Colonic mucosa (tissue), 4 donors: ENCODE data around the gene P2RY2. TPM values are rescaled to one million over a fixed set of nuclear protein-coding genes. Genes with fewer than 3 reads are reported as not detected.

ENCODE experiments used
- DNase-seq: peaks from one replicate; pipeline ENCODE4 v3.0.0-alpha.2; 2020
- H3K27ac ChIP-seq: fragments of 200-600 bp; one replicate; pipeline ENCODE4 v1.8.0; 2021
- H3K27me3 ChIP-seq: fragments of 200-600 bp; one replicate; pipeline ENCODE4 v1.8.0; 2021
- H3K36me3 ChIP-seq: fragments of 200-600 bp; one replicate; pipeline ENCODE4 v1.8.0; 2021
- H3K4me1 ChIP-seq: fragments of 200-600 bp; one replicate; pipeline ENCODE4 v1.8.0; 2021; ENCODE audit warnings: mild to moderate bottlenecking
- H3K4me3 ChIP-seq: fragments of 200-600 bp; one replicate; pipeline ENCODE4 v1.8.0; 2021
- H3K9ac ChIP-seq, 2 donors: one replicate each; pipeline ENCODE4 v1.7.0; 2013; ENCODE audit warnings: control low read depth in 2 of 2, low read depth in 2 of 2, low read length in 2 of 2
- H3K9me3 ChIP-seq: fragments of 200-600 bp; one replicate; pipeline ENCODE4 v1.8.0; 2021
- intact Hi-C: fragments of 100-400 bp; cut with DNase I; formaldehyde crosslinking; loops from one replicate; pipeline ENCODE4 v1.14.1; 2022
- total RNA-seq, 2 donors: library from RNA; stranded (reverse); fragmentation: NEBNext Ultra II Directional in 1 of 2; extraction: Animal tissue kit (Norgen Biotek cat#: 25700) in 1 of 2; gene quantifications; one replicate each; pipeline ENCODE4 v1.2.1, GENCODE V29; 2021
- TF ChIP-seq, protein P1 (sequence below): fragments of 200-600 bp; IDR thresholded peaks from one replicate; pipeline ENCODE4 v1.8.0; 2022; ENCODE audit warnings: antibody characterized with exemption, mild to moderate bottlenecking
- donor health status: healthy.
- donor health status: DM: no; HTN: no; CAD: no.
- donor health status: DM: no; HTN: no; CAD: no.

The P2RY2 gene
- total RNA-seq, 2 donors from 2014 or later, result 17.6 to 27.4 TPM

DNA sequence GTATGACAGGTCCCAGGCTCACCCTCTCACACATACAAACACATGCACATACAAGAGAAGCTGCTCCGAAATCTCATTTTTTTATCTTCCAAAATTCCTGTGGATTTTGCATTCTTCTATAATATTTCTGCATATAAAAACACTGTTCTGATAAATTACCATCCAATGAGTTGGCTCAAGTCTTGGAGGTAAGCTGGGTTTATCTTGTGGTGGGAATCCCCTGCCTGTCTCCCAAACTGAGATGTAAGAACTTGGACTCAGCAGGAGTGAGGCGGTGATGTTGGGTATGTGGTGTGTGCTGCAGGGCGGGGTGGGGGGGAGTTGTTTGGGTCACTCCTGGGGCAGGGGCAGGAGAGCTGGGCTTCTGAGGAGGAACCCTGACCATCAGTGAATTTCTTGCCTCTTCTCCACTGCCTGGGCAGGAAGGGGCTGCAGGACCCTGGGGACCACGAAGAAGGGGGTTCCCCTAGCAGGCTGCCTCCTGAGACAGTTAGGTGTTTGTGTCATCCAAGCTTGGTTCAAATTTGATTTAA is 47.3 kb downstream of the P2RY2 start:
- DNase-seq, result no peak
- Histone ChIP-seq H3K27ac (no peak overlapping the region), H3K9me3 (no peaks in the 10 kb centered on the region), H3K4me3 (no peak overlapping the region), H3K9ac (no peak overlapping the region), H3K4me1 (no peaks in the 10 kb centered on the region), H3K36me3 (no peaks in the 10 kb centered on the region), H3K27me3 (peaks cover 7% of the 10 kb centered on the region)
- TF ChIP-seq, protein P1, sequence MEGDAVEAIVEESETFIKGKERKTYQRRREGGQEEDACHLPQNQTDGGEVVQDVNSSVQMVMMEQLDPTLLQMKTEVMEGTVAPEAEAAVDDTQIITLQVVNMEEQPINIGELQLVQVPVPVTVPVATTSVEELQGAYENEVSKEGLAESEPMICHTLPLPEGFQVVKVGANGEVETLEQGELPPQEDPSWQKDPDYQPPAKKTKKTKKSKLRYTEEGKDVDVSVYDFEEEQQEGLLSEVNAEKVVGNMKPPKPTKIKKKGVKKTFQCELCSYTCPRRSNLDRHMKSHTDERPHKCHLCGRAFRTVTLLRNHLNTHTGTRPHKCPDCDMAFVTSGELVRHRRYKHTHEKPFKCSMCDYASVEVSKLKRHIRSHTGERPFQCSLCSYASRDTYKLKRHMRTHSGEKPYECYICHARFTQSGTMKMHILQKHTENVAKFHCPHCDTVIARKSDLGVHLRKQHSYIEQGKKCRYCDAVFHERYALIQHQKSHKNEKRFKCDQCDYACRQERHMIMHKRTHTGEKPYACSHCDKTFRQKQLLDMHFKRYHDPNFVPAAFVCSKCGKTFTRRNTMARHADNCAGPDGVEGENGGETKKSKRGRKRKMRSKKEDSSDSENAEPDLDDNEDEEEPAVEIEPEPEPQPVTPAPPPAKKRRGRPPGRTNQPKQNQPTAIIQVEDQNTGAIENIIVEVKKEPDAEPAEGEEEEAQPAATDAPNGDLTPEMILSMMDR, result no peak
- intact Hi-C loops, result no loop called here

DNA sequence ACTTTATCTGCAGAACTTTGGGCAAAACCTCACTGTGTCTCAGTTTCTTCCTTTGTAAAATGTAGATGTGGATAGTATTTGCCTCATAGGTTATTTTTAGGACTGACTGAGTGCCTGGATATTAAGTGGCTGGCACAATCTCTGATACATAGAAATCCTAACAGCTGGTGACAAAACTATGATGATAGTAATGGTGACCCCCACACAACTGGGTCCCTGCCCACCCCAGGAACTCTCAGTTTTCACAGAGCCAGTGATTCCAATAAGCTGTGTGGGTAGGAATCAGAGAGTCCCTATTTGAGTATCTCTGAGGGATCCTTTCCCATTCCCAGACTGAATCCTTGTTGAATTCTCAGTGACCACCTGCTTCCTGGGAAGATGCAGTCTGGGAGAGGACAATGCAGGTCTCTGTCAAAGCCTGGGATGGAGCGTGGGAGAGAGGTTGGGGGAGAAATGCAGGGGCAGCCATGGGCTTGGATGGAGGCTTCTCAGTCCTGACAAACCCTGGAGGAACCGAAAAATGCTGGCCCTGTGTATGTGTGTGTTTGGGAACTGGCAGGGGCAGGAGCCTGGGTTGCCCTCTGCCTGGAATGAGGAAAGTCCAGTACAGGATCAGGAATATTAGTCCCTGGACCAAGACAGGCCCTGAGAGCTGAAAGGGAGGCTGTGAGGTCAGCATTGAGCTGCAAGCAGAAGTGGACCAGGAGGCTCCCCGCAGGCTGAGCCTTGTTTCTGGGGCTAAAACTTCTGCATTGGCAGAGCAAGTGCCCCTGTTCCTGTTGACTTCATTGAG is 48.0 kb downstream of the P2RY2 start:
- no peaks in the 10 kb centered on the region for H3K4me1 ChIP-seq
- intact Hi-C loops, result no loop called here
- DNase-seq, result no peak
- peaks cover 7% of the 10 kb centered on the region for H3K27me3 ChIP-seq
- no peaks in the 10 kb centered on the region for H3K36me3 ChIP-seq
- H3K4me3 ChIP-seq, result no peak overlapping the region
- H3K9me3 ChIP-seq, result no peaks in the 10 kb centered on the region
- H3K9ac ChIP-seq, result no peak overlapping the region
- TF ChIP-seq, protein P1, result no peak
- H3K27ac ChIP-seq, result no peak overlapping the region

DNA sequence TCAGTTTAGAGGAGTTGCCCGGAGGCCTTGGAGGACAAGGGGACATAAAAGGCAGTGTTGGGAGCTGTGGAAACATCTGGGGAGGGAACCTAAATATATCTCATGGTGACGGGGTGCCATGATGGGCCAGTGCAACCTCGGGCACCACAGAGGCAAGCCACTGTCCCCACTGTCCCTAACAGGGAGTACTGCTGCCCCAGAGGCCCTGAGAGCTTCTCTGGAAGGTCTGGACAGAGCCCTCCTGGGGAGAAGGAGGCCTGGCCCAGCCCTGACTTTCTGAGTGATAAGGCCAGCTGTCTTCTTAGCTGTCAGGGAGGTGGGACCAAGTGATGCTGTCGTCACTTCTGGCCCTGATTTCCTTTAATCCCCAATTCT is 48.6 kb downstream of the P2RY2 start:
- no peaks in the 10 kb centered on the region for H3K9me3 ChIP-seq
- no peaks in the 10 kb centered on the region for H3K36me3 ChIP-seq
- no peak for DNase-seq
- no peak overlapping the region for H3K4me3 ChIP-seq
- intact Hi-C loops, result no loop called here
- TF ChIP-seq, protein P1, result no peak
- H3K27ac ChIP-seq, result no peak overlapping the region
- H3K27me3 ChIP-seq, result peaks cover 7% of the 10 kb centered on the region
- no peaks in the 10 kb centered on the region for H3K4me1 ChIP-seq
- H3K9ac ChIP-seq, result no peak overlapping the region

DNA sequence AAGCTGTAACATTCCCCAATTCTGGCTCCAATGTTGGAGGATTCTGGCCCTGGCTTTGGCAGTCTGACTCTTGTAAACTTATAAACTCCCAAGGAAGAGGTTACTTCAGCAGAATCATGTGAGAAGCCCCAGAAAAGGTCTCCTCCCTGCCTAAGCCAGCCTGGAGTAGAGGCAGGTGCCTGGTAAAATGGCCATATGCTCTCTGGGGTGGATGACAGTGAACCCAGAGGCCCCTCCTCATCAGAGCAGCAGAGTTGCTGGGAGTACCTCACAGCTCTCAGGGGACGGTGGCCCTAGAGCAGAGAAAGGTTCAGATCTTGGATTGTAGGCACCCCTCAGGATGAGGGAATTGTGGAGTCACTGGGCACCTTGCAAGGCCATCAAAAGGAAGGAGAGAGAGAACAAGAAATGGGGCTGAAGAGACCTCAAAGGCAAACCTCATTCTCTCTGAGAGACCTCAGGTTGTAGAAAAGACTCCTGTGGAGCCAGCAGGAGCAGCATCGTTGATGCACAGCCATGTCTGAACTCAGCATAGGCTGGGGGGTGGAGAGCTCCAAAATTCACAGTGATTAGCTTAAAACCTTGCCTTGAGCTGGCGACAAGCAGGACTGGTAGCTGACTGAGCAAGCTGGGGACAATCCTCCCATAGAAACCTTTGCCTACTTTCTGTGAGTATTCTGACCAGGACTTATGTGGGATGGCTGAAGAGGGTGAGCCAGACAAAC is 49.2 kb downstream of the P2RY2 start:
- H3K4me3 ChIP-seq, result no peak overlapping the region
- H3K36me3 ChIP-seq, result no peaks in the 10 kb centered on the region
- TF ChIP-seq, protein P1, result no peak
- H3K27me3 ChIP-seq, result peaks cover 7% of the 10 kb centered on the region
- no peak overlapping the region for H3K27ac ChIP-seq
- no peak overlapping the region for H3K9ac ChIP-seq
- intact Hi-C loops, result no loop called here
- H3K9me3 ChIP-seq, result no peaks in the 10 kb centered on the region
- DNase-seq, result no peak
- H3K4me1 ChIP-seq, result no peaks in the 10 kb centered on the region

DNA sequence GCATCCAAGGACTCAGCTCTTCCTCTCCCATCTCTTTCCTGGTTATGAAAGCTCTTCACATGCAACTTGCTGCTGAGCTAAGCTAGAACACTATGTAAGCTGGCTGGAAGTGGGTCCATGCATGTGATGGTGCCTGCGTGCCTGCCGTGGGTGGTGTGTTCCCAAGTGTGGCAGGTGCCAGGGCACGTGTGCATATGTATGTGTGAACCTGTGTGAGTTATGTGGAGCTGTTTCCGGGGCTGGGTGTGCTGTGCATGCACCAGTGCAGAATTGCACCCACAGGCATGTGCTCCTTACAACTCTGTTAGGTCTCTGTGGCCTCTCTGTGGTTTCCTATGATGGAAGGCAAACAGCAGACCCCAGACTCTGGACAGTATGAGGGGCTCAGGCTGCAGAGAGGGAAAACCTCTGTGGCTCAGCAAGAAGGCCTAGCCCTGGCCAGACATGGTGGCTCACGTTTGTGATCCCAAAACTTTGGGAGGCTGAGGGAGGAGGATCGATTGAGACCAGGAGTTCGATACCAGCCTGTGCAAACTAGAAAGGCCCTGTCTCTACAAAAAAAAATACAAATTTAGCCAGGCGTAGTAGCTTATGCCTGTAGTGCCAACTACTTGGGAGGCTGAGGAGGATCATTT is 49.9 kb downstream of the P2RY2 start:
- no peak for DNase-seq

More for the DNA sequence above, 49.9 kb downstream of the P2RY2 start:
- H3K36me3 ChIP-seq, result no peaks in the 10 kb centered on the region
- no peak overlapping the region for H3K27ac ChIP-seq
- intact Hi-C loops, result no loop called here
- H3K4me1 ChIP-seq, result no peaks in the 10 kb centered on the region
- no peak overlapping the region for H3K9ac ChIP-seq
- H3K9me3 ChIP-seq, result no peaks in the 10 kb centered on the region
- H3K27me3 ChIP-seq, result peaks cover 7% of the 10 kb centered on the region
- TF ChIP-seq, protein P1, result no peak
- H3K4me3 ChIP-seq, result no peak overlapping the region
